Testis (tissue), 3 donors: ENCODE results near the gene SFMBT2. TPM values are rescaled to one million over a fixed set of nuclear protein-coding genes. Genes with fewer than 3 reads are reported as not detected.
A peak's percentile ranks its signal among the peaks of the same experiment; 100 is the strongest.

ENCODE experiments used
- DNase-seq: peaks from one replicate; pipeline ENCODE4 v3.0.0-alpha.2; 2019
- H3K27ac ChIP-seq, 2 donors: fragments of 200-600 bp; sonication (generic); one replicate each; pipeline ENCODE4 v1.5.1; 2019
- H3K27me3 ChIP-seq: fragments of 200-600 bp; sonication (generic); one replicate; pipeline ENCODE4 v1.5.1; 2019
- H3K36me3 ChIP-seq: fragments of 200-600 bp; sonication (generic); one replicate; pipeline ENCODE4 v1.5.1; 2017; ENCODE audit warnings: low read depth; ENCODE audit errors: missing control alignments
- H3K4me1 ChIP-seq: fragments of 200-600 bp; sonication (generic); one replicate; pipeline ENCODE4 v1.5.1; 2019
- H3K4me3 ChIP-seq, 2 donors: fragments of 200-600 bp; sonication (generic); one replicate each; pipeline ENCODE4 v1.5.1; 2017 to 2019
- H3K9me3 ChIP-seq: fragments of 200-600 bp; sonication (generic); one replicate; pipeline ENCODE4 v1.5.1; 2017
- CTCF ChIP-seq, 3 experiments: fragments of 450-650 bp in 2 of 3; fragments of 200-600 bp in 1 of 3; sonication (generic) in 1 of 3; IDR thresholded peaks; one replicate each; pipeline ENCODE4 v1.5.1; 2016 to 2019; ENCODE audit warnings: antibody characterized with exemption in 3 of 3, mild to moderate bottlenecking in 2 of 3, moderate library complexity in 1 of 3
- POLR2A ChIP-seq: fragments of 450-650 bp; IDR thresholded peaks from one replicate; pipeline ENCODE4 v1.6.1; 2017; ENCODE audit warnings: antibody characterized with exemption, mild to moderate bottlenecking, moderate library complexity
- WGBS, 2 donors: methylation state at CpG; one replicate each; pipeline ENCODE4 v1.1.5; 2018; 5-methylcytosine and 5-hydroxymethylcytosine counted together
- intact Hi-C: fragments of 100-400 bp; cut with DNase I; formaldehyde crosslinking; loops from one replicate; pipeline ENCODE4 v1.15.1; 2023; ENCODE audit warnings: low total_unique reads
- polyA plus RNA-seq: library from polyadenylated mRNA; stranded (reverse); fragments of 350-450 nt; fragmentation: Illumina TruSeq; extraction: RNeasy Lipid Tissue Mini Kit (QIAGEN cat#74804); gene quantifications from one replicate; pipeline ENCODE4 v1.2.3, GENCODE V29; 2014; ENCODE audit warnings: low read depth, low replicate concordance; ENCODE audit not compliant: insufficient read depth
- total RNA-seq, 2 donors: library from RNA; depleted of rRNA; stranded (reverse); fragments of >200 nt; gene quantifications; one replicate each; pipeline ENCODE4 v1.2.3, GENCODE V29; 2016

Gene SFMBT2
- total and polyA plus RNA-seq, 3 donors from 2014 or later: 3.6 to 8.5 (median 7.6) TPM

DNA sequence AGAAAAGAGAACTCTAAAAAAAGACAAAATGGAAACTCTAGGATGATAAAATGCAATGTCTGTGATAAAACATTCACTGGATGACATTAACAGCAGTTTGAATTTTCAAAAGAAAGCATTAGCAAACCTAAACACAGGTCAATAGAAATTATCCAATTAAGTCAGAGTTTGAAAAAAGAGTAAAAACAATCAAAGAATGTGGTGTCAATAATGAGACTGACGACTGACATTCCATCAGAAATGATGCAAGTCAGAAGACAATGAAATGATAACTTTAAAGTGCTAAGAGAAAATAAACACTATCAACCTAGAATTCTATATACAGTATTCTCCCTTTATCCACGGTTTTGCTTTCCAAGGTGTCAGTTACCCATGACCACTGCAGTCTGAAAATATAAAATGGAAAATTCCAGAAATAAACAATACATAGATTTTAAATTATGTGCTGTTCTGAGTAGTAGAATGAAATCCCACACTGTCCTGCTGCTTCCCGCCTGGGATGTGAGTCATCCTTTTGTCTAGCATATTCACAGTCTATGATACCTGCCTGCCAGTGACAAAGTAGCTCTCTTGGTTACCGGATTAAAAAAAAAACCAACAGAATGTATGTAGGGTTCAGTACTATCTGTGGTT lies 38.3 kb upstream of the SFMBT2 start:
- Histone ChIP-seq H3K4me3 (no peak overlapping the region), H3K36me3 (no peaks in the 10 kb centered on the region), H3K9me3 (no peaks in the 10 kb centered on the region), H3K27me3 (no peaks in the 10 kb centered on the region), H3K4me1 (peaks cover 10% of the 10 kb centered on the region), H3K27ac (no peak overlapping the region)
- WGBS, 2 donors: 85 to 86% methylated on average over 4 of the region's 4 CpGs
- DNase-seq: no peak
- intact Hi-C loops: no loop called here
- TF ChIP-seq POLR2A (no peak), CTCF (IDR thresholded peaks at IDR 0.05) (no peak)

DNA sequence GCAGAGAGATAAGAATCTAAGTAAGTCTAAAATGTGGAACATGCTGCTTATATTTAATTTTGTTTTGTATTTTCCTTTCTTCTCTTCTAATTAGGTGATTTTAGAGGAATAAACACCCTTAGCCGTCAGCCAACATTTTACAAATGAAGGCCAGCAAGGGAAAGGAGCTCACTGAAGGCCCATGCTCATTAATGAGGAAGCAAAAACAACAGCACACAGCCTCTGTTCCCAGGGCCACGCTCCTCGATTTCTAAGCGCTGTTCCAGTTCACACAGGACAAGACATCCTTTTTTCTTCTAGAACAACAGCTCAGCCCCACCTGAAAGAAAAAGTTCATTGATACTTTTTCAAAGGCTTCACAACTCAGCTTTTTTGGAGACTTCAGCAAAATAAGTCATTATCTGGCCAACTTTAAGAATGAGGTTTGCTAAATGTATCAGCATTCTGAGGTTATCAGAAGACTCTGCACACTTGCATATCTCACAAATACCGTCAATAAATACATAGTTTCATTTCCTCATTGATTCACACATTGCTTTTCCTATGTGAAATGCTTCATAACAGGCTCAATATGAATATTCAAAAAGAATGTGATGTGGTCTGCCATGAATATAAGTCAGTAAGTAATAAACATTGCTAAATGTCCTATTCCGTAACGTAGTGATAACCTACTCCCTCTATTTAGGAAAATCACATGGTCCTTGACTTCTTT lies 34.8 kb upstream of the SFMBT2 start:
- Histone ChIP-seq H3K27me3 (no peaks in the 10 kb centered on the region), H3K36me3 (no peaks in the 10 kb centered on the region), H3K27ac (peak overlapping the region in 1 of 2 donors; percentile 36), H3K9me3 (no peaks in the 10 kb centered on the region), H3K4me3 (no peak overlapping the region), H3K4me1 (peaks cover 10% of the 10 kb centered on the region)
- TF ChIP-seq POLR2A (no peak), CTCF (IDR thresholded peaks at IDR 0.05) (no peak)
- intact Hi-C loops: no loop called here
- no peak for DNase-seq
- 56 to 62% methylated on average over 7 of the region's 7 CpGs for WGBS, 2 donors

GRCh38 chr10:7444551-7445121 lies 33.8 kb upstream of the SFMBT2 start:
- peak; percentile 36 for DNase-seq
- WGBS, 2 donors: 33 to 35% methylated on average over 18 to 19 of the region's 19 CpGs
- Histone ChIP-seq H3K4me1 (peaks cover 10% of the 10 kb centered on the region), H3K27ac (no peak overlapping the region), H3K9me3 (no peaks in the 10 kb centered on the region), H3K27me3 (no peaks in the 10 kb centered on the region), H3K36me3 (no peaks in the 10 kb centered on the region), H3K4me3 (no peak overlapping the region)
- TF ChIP-seq CTCF (IDR thresholded peaks at IDR 0.05) (no peak), POLR2A (no peak)
- intact Hi-C loops: no loop called here

GRCh38 chr10:7443036-7443435 lies 32.2 kb upstream of the SFMBT2 start:
- intact Hi-C loops: no loop called here
- Histone ChIP-seq H3K9me3 (no peaks in the 10 kb centered on the region), H3K27me3 (no peaks in the 10 kb centered on the region), H3K4me1 (peaks cover 10% of the 10 kb centered on the region), H3K4me3 (no peak overlapping the region), H3K27ac (no peak overlapping the region), H3K36me3 (no peaks in the 10 kb centered on the region)
- TF ChIP-seq POLR2A (no peak), CTCF (IDR thresholded peaks at IDR 0.05) (no peak)
- DNase-seq: no peak
